K562 (cell line): ENCODE results near the gene SLC10A3. TPM values are rescaled to one million over a fixed set of nuclear protein-coding genes. Genes with fewer than 3 reads are reported as not detected.

Source experiments
- ATAC-seq: fragments of 200-7000 bp; cut with Tn5 transposase; 3 replicates; pipeline ENCODE4 v1.9.1; 2020; ENCODE audit warnings: moderate library complexity
- BruUV-seq: library from RNA; stranded (reverse); fragments of 400-500 nt; replicated peaks from 2 replicates; lab custom pipeline; 2021; lab: Mats Ljungman, UMichigan
- CTCF ChIA-PET: fragments of 300-600 bp; formaldehyde crosslinking; extraction: SDS; loops from one replicate; lab custom pipeline; 2021; ENCODE audit warnings: low intra/inter-chr PET ratio; lab: Yijun Ruan, JAX
- POLR2A ChIA-PET: fragments of 300-600, 350-650 bp; sonication (Branson Sonifier 250); formaldehyde crosslinking; extraction: SDS; loops from one replicate; lab custom pipeline; 2021; ENCODE audit warnings: antibody characterized with exemption, inconsistent platforms; lab: Yijun Ruan, JAX
- DNase-seq, 4 experiments: peaks; one replicate each; pipeline versions ENCODE4 v3.0.0 to v3.0.0-alpha.2; 2011 to 2018; ENCODE audit warnings: low spot score in 3 of 4, mixed read lengths in 3 of 4; ENCODE audit errors: extremely low read depth in 1 of 4
- FAIRE-seq: peaks from 2 replicates; lab custom pipeline; 2011; peaks lifted over from hg19 to GRCh38; lab: Jason Lieb, UNC
- H2AFZ ChIP-seq: 2 replicates; pipeline ENCODE4 v1.6.0; 2011; ENCODE audit warnings: low read depth, low read length, control low read depth, inconsistent platforms
- H3K27ac ChIP-seq: fragments of 200-600 bp; 3 replicates; pipeline ENCODE4 v1.8.0; 2011; ENCODE audit warnings: low read depth, mild to moderate bottlenecking, control low read depth, inconsistent platforms, low read length, moderate library complexity, mixed read lengths; ENCODE audit errors: extremely low read depth
- H3K27me3 ChIP-seq, 2 experiments: fragments of 300-600 bp in 1 of 2; 2 replicates in 1 of 2; 3 replicates in 1 of 2; pipeline versions ENCODE4 v1.6.0 to v1.8.0; 2011; ENCODE audit warnings: inconsistent platforms in 2 of 2, low read length in 2 of 2, mild to moderate bottlenecking in 1 of 2, mixed read lengths in 1 of 2, moderate library complexity in 1 of 2; ENCODE audit not compliant: control insufficient read depth in 2 of 2, insufficient read depth in 2 of 2
- H3K36me3 ChIP-seq: fragments of 300-600 bp; 3 replicates; pipeline ENCODE4 v1.8.0; 2011; ENCODE audit warnings: mild to moderate bottlenecking, low read length, inconsistent platforms; ENCODE audit not compliant: control insufficient read depth, insufficient read depth
- H3K4me1 ChIP-seq, 2 experiments: fragments of 200-600 bp in 1 of 2; replicated peaks in 1 of 2; 2 replicates in 1 of 2; 3 replicates in 1 of 2; pipeline versions ENCODE4 v1.5.1 to v1.8.0; 2011; ENCODE audit warnings: inconsistent platforms in 2 of 2, low read length in 2 of 2, mild to moderate bottlenecking in 1 of 2, mixed read lengths in 1 of 2, moderate library complexity in 1 of 2; ENCODE audit not compliant: control insufficient read depth in 2 of 2, insufficient read depth in 2 of 2
- H3K4me2 ChIP-seq: 2 replicates; pipeline ENCODE4 v1.6.1; 2011; ENCODE audit warnings: low read length, control low read depth, inconsistent platforms, mixed read lengths; ENCODE audit not compliant: insufficient read depth
- H3K4me3 ChIP-seq: fragments of 200-600 bp; sonication (generic), shearing (Covaris generic); 2 replicates; pipeline ENCODE4 v1.5.1; 2016; ENCODE audit warnings: control low read depth, inconsistent platforms
- H3K79me2 ChIP-seq: fragments of 200-600 bp; 3 replicates; pipeline ENCODE4 v1.8.0; 2011; ENCODE audit warnings: low read length, inconsistent platforms; ENCODE audit not compliant: control insufficient read depth, insufficient read depth
- H3K9ac ChIP-seq, 2 experiments: 2 replicates each; pipeline versions ENCODE4 v1.6.0 to v1.6.1; 2011; ENCODE audit warnings: low read depth in 2 of 2, low read length in 2 of 2, control low read depth in 1 of 2, inconsistent platforms in 1 of 2, mild to moderate bottlenecking in 1 of 2, mixed read lengths in 1 of 2; ENCODE audit not compliant: insufficient read depth in 1 of 2
- H3K9me1 ChIP-seq: one replicate; pipeline ENCODE4 v1.6.0; 2011; ENCODE audit warnings: inconsistent platforms, mild to moderate bottlenecking, low read length, moderate library complexity; ENCODE audit not compliant: control insufficient read depth, insufficient read depth
- H3K9me3 ChIP-seq: replicated peaks from 2 replicates; pipeline ENCODE4 v1.5.1; 2011; ENCODE audit warnings: low read depth, low read length, inconsistent platforms; ENCODE audit not compliant: control insufficient read depth, insufficient read depth
- H4K20me1 ChIP-seq: replicated peaks from 2 replicates; pipeline ENCODE4 v1.6.1; 2011; ENCODE audit warnings: low read length, inconsistent platforms, mixed read lengths; ENCODE audit not compliant: control insufficient read depth, insufficient read depth
- DACH1 ChIP-seq: fragments of 450-650 bp; IDR thresholded peaks from 2 replicates; pipeline ENCODE4 v1.6.1; 2018; ENCODE audit not compliant: partially characterized antibody
- WGBS: fragments of 100-300 bp; shearing (Covaris generic); methylation state at CpG from one replicate; pipeline ENCODE4 v1.1.6; 2016; ENCODE audit warnings: low coverage, mixed read lengths; ENCODE audit not compliant: insufficient coverage; ENCODE audit errors: missing lambda C conversion rate; 5-methylcytosine and 5-hydroxymethylcytosine counted together
- in situ Hi-C: fragments of 300-500 bp; cut with MboI; formaldehyde crosslinking; loops from 4 replicates; pipeline ENCODE4 v1.15.0; 2018; ENCODE audit warnings: inconsistent platforms, mixed read lengths
- intact Hi-C: fragments of 100-400 bp; cut with micrococcal nuclease; formaldehyde crosslinking; loops from 2 replicates; pipeline ENCODE4 v1.14.2; 2022
- polyA plus RNA-seq, 8 experiments: library from polyadenylated mRNA; depleted of rRNA in 4 of 8; stranded (reverse) in 5 of 8; unstranded in 3 of 8; fragments of >200 nt; fragmentation: Nextera tagmentation in 2 of 8; fragmentation: Illumina TruSeq in 1 of 8; extraction: Ambion mirVana in 2 of 8; extraction: Trizol in 1 of 8; gene quantifications; 2 replicates each; pipeline versions ENCODE4 v1.2.1 to v1.2.3, GENCODE V29; 2011 to 2014; ENCODE audit warnings: inconsistent platforms in 1 of 8, missing spikeins in 1 of 8
- total RNA-seq, 7 experiments: library from RNA; depleted of rRNA in 6 of 7; stranded (reverse); fragments of >200 nt in 6 of 7; fragmentation: Illumina TruSeq in 2 of 7; extraction: Trizol in 2 of 7; gene quantifications; 2 replicates each; pipeline versions ENCODE4 v1.2.1 to v1.2.3, GENCODE V29; 2011 to 2021; ENCODE audit warnings: low replicate concordance in 1 of 7
- TF ChIP-seq, protein P1 (sequence below): fragments of 450-650 bp; IDR thresholded peaks from 2 replicates; pipeline ENCODE4 v1.6.1; 2017; ENCODE audit warnings: antibody characterized with exemption, mild to moderate bottlenecking

SLC10A3 gene
- total and polyA plus RNA-seq, 9 of the 15 experiments (the other 6 are each of a cell fraction or from before 2014, with no cell fraction given), result 5.2 to 30.6 (median 16.7) TPM

DNA sequence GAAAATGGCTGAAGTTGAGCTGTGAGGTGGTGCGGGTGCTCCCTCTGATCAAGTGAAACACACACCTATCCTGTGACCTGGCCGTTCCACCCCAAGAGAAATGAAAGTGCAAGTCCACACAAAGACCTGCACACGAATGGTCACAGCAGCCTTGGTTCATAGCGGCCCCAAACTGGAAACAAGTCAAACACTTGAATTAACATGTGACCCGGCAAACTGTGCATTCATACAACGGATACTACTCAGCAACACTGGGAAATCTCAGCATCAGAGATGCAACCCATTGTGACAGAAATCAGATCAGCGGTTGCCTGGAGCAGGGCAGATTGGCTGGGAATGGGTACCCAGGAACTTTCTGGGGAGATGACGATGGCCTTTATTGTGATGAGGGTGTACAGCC, 48.6 kb upstream of the SLC10A3 start:
- Histone ChIP-seq H3K9me3 (no peaks in the 10 kb centered on the region), H3K27me3 (no peaks in the 10 kb centered on the region), H3K36me3 (peaks cover 68% of the 10 kb centered on the region; the same call in 2 of the 3 replicates), H3K9ac (no peak overlapping the region), H3K4me2 (no peak overlapping the region), H2AFZ (no peak overlapping the region), H3K4me1 (peaks cover 30 to 46% of the 10 kb centered on the region in 2 experiments), H3K79me2 (peaks cover 60% of the 10 kb centered on the region), H4K20me1 (no peaks in the 10 kb centered on the region), H3K4me3 (no peak overlapping the region), H3K27ac (no peak overlapping the region), H3K9me1 (no peaks in the 10 kb centered on the region)
- intact Hi-C loops, result no loop called here
- FAIRE-seq (no peak), DNase-seq (no peak), ATAC-seq (no peak)
- in situ Hi-C loops, result loop anchor here (10.0 to 25.0 kb wide), 3 partner anchors 134 to 377 kb away; partner anchors contain the start of genes DNASE1L1, EMD and FLNA
- POLR2A ChIA-PET, result interaction anchor here (0.6 to 1.5 kb wide), 3 partner anchors 138 to 160 kb away, joined by 3 to 4 read pairs (median 3); partner anchors contain the start of gene EMD
- CTCF ChIA-PET, result no interaction called here
- 86% methylated on average over 8 of the region's 8 CpGs for WGBS
- TF ChIP-seq DACH1, result no peak
- TF ChIP-seq, protein P1, sequence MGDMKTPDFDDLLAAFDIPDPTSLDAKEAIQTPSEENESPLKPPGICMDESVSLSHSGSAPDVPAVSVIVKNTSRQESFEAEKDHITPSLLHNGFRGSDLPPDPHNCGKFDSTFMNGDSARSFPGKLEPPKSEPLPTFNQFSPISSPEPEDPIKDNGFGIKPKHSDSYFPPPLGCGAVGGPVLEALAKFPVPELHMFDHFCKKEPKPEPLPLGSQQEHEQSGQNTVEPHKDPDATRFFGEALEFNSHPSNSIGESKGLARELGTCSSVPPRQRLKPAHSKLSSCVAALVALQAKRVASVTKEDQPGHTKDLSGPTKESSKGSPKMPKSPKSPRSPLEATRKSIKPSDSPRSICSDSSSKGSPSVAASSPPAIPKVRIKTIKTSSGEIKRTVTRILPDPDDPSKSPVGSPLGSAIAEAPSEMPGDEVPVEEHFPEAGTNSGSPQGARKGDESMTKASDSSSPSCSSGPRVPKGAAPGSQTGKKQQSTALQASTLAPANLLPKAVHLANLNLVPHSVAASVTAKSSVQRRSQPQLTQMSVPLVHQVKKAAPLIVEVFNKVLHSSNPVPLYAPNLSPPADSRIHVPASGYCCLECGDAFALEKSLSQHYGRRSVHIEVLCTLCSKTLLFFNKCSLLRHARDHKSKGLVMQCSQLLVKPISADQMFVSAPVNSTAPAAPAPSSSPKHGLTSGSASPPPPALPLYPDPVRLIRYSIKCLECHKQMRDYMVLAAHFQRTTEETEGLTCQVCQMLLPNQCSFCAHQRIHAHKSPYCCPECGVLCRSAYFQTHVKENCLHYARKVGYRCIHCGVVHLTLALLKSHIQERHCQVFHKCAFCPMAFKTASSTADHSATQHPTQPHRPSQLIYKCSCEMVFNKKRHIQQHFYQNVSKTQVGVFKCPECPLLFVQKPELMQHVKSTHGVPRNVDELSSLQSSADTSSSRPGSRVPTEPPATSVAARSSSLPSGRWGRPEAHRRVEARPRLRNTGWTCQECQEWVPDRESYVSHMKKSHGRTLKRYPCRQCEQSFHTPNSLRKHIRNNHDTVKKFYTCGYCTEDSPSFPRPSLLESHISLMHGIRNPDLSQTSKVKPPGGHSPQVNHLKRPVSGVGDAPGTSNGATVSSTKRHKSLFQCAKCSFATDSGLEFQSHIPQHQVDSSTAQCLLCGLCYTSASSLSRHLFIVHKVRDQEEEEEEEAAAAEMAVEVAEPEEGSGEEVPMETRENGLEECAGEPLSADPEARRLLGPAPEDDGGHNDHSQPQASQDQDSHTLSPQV, result 0 out of 2 replicates have a peak, but pooled peaks have one; percentile 21
- BruUV-seq, result no TSS peak
